HepG2 (cell line): ENCODE measurements around the gene CMIP.
"Not testable (repeated sequence)": the region's sequence is repeated elsewhere in the genome, so short reads cannot be mapped to it uniquely, and the experiment has no call there.

Experiments used
- AKNA ChIP-seq: sonication (generic); formaldehyde crosslinking; IDR thresholded peaks from 2 replicates; pipeline ENCODE4 v1.4.0; 2020; ENCODE audit warnings: missing genetic modification reagents, borderline replicate concordance
- EP300 ChIP-seq, 3 experiments: sonication (generic) in 1 of 3; formaldehyde crosslinking in 1 of 3; IDR thresholded peaks; 2 replicates each; pipeline versions ENCODE4 v1.5.1 to v1.6.1; 2011 to 2020; ENCODE audit warnings: low read depth in 2 of 3, low read length in 2 of 3, borderline replicate concordance in 1 of 3, improper control_type of control experiment in 1 of 3, mild to moderate bottlenecking in 1 of 3, missing genetic modification reagents in 1 of 3, moderate library complexity in 1 of 3
- GZF1 ChIP-seq: sonication (generic); formaldehyde crosslinking; IDR thresholded peaks from 2 replicates; pipeline ENCODE4 v1.5.1; 2020; ENCODE audit warnings: mild to moderate bottlenecking, missing genetic modification reagents
- THAP7 ChIP-seq: sonication (generic); formaldehyde crosslinking; IDR thresholded peaks from 2 replicates; pipeline ENCODE4 v1.8.1; 2023; ENCODE audit warnings: mild to moderate bottlenecking, missing genetic modification reagents
- ZFP36L1 ChIP-seq: sonication (generic); formaldehyde crosslinking; IDR thresholded peaks from 2 replicates; pipeline ENCODE4 v1.8.0; 2022; ENCODE audit warnings: mild to moderate bottlenecking, missing genetic modification reagents, moderate library complexity
- ZFP41 ChIP-seq: sonication (generic); formaldehyde crosslinking; IDR thresholded peaks from 2 replicates; pipeline ENCODE4 v1.4.0; 2020; ENCODE audit warnings: mild to moderate bottlenecking, missing genetic modification reagents, borderline replicate concordance
- ZMYM3 ChIP-seq: sonication (generic); formaldehyde crosslinking; IDR thresholded peaks from 2 replicates; pipeline ENCODE4 v1.5.1; 2020; ENCODE audit warnings: mild to moderate bottlenecking, missing genetic modification reagents
- TF ChIP-seq, protein P1 (sequence below): sonication (generic); formaldehyde crosslinking; IDR thresholded peaks from 2 replicates; pipeline ENCODE4 v1.5.0; 2020; ENCODE audit warnings: mild to moderate bottlenecking, missing genetic modification reagents, moderate library complexity

DNA sequence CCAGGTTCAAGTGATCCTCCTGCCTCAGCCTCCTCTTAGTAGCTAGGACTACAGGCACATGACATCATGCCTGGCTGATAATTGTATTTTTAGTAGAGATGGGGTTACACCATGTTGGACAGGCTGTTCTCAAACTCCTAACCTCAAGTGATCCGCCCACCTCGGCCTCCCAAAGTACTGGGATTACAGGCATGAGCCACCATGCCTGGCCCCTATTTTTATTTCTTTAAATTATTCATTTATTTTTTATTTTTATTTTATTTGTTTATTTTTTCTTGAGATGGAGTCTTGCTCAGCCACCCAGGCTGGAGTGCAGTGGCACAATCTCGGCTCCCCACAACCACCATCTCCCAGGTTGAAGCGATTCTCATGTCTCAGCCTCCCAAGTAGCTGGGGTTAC is 80.3 kb downstream of the CMIP start:
- TF ChIP-seq THAP7 (CRISPR knock-in tag); AKNA; ZFP41 (CRISPR knock-in tag); EP300 (IDR thresholded peaks at IDR 0.05; ENCODE audit: low read depth in 2 of 2, low read length in 2 of 2); EP300 (CRISPR knock-in tag; IDR thresholded peaks at IDR 0.05; ENCODE audit: borderline replicate concordance); ZMYM3; GZF1; ZFP36L1: not testable (repeated sequence)
- TF ChIP-seq, protein P1, sequence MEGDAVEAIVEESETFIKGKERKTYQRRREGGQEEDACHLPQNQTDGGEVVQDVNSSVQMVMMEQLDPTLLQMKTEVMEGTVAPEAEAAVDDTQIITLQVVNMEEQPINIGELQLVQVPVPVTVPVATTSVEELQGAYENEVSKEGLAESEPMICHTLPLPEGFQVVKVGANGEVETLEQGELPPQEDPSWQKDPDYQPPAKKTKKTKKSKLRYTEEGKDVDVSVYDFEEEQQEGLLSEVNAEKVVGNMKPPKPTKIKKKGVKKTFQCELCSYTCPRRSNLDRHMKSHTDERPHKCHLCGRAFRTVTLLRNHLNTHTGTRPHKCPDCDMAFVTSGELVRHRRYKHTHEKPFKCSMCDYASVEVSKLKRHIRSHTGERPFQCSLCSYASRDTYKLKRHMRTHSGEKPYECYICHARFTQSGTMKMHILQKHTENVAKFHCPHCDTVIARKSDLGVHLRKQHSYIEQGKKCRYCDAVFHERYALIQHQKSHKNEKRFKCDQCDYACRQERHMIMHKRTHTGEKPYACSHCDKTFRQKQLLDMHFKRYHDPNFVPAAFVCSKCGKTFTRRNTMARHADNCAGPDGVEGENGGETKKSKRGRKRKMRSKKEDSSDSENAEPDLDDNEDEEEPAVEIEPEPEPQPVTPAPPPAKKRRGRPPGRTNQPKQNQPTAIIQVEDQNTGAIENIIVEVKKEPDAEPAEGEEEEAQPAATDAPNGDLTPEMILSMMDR (CRISPR knock-in tag): not testable (repeated sequence)
